Measurements from ENCODE around the gene SSR1. TPM values are rescaled to one million over a fixed set of nuclear protein-coding genes. Genes with fewer than 3 reads are reported as not detected.

The SSR1 gene
- total and polyA plus RNA-seq, 2 of the 13 experiments (the other 11 are each of a cell fraction or from before 2014, with no cell fraction given): 203 to 243 TPM

DNA sequence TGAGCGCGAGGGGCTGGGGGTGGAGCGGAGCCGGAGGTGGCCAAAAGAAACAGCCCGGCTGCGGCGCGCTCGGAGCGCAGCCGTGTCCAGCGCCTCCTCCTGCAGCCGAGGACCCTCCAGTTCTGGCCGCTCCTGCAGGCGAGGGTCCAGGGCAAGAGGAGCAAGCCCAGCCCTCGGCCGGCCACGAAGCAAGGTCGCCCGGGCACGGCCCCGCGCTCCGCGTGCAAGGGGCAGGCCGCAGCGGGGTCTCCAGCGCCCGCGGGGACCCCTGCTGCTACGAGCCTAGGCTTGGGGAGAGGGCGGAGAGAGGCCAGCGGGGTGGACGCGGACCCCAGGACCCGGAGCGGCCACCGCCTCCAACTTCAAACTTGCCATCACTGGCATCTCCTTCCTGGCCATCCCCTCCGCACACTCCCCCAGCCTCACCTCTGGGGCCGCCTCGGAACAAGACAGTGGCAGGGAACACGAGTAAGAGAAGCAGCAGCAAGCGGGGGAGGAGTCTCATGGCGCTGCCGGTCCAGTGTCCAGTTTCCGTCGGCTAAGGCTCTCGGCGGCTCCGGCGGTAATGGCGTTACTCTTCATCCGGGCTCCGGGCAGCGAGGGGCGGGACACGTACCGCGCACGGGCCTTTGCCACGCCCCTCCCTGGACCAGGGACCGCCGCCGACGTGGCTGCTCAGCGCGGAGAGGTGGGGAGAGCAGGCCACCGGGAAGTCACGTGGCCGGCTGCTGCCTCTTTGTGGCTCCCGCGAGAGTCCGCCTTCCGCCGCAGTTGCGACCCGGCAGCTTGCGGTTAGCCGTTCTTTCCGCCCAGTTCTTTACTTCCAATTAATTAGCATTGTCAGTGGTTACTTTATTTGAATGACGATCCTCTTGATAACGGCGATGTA, at the start of gene SSR1 (continued):
- TF ChIP-seq ZNF282 (IDR thresholded peaks at IDR 0.05; ENCODE audit: partially characterized antibody) (no peak), ZNF747 (CRISPR knock-in tag; IDR thresholded peaks at IDR 0.05; ENCODE audit: borderline replicate concordance) (peak; percentile 15; the same call in 1 of the 2 replicates), TCF7 (IDR thresholded peaks at IDR 0.05; ENCODE audit: low read depth) (peak; percentile 12; the same call in 1 of the 2 replicates), SMAD3 (CRISPR knock-in tag; IDR thresholded peaks at IDR 0.05) (peak; percentile 86), MXI1 (IDR thresholded peaks at IDR 0.05; ENCODE audit: borderline replicate concordance, low read depth, low read length) (peak; percentile 94), RERE (CRISPR knock-in tag; IDR thresholded peaks at IDR 0.05; ENCODE audit: low read depth) (no peak; the same call in 1 of the 2 replicates), PCBP1 (IDR thresholded peaks at IDR 0.05; ENCODE audit: borderline replicate concordance, low read depth, low read length) (peak; percentile 62; the same call in 1 of the 2 replicates), SPEN (CRISPR knock-in tag; IDR thresholded peaks at IDR 0.05; ENCODE audit: low read depth) (peak; percentile 99), NFAT5 (CRISPR knock-in tag; IDR thresholded peaks at IDR 0.05) (0 out of 2 replicates have a peak, but pooled peaks have one; percentile 60), TBX2 (CRISPR knock-in tag; IDR thresholded peaks at IDR 0.05; ENCODE audit: borderline replicate concordance) (peak; percentile 91)
- TF ChIP-seq, protein P1, sequence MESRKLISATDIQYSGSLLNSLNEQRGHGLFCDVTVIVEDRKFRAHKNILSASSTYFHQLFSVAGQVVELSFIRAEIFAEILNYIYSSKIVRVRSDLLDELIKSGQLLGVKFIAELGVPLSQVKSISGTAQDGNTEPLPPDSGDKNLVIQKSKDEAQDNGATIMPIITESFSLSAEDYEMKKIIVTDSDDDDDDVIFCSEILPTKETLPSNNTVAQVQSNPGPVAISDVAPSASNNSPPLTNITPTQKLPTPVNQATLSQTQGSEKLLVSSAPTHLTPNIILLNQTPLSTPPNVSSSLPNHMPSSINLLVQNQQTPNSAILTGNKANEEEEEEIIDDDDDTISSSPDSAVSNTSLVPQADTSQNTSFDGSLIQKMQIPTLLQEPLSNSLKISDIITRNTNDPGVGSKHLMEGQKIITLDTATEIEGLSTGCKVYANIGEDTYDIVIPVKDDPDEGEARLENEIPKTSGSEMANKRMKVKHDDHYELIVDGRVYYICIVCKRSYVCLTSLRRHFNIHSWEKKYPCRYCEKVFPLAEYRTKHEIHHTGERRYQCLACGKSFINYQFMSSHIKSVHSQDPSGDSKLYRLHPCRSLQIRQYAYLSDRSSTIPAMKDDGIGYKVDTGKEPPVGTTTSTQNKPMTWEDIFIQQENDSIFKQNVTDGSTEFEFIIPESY (CRISPR knock-in tag; IDR thresholded peaks at IDR 0.05): 0 out of 2 replicates have a peak, but pooled peaks have one; percentile 33
- TF ChIP-seq, protein P2, sequence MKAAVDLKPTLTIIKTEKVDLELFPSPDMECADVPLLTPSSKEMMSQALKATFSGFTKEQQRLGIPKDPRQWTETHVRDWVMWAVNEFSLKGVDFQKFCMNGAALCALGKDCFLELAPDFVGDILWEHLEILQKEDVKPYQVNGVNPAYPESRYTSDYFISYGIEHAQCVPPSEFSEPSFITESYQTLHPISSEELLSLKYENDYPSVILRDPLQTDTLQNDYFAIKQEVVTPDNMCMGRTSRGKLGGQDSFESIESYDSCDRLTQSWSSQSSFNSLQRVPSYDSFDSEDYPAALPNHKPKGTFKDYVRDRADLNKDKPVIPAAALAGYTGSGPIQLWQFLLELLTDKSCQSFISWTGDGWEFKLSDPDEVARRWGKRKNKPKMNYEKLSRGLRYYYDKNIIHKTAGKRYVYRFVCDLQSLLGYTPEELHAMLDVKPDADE (CRISPR knock-in tag; IDR thresholded peaks at IDR 0.05): no peak
